ENCODE results near the gene CRYGD. TPM values are rescaled to one million over a fixed set of nuclear protein-coding genes. Genes with fewer than 3 reads are reported as not detected.

CRYGD gene
- polyA plus RNA-seq, 2 of the 4 experiments (the other 2 are of a cell fraction): not detected

- WGBS (ENCODE audit: missing lambda C conversion rate): 58% methylated on average over 8 of the region's 8 CpGs
- ATAC-seq (no peak; a peak in 1 of 6 replicates), FAIRE-seq (no peak), DNase-seq (ENCODE audit: low read depth in 1 of 2, low spot score in 1 of 2) (no peak)
- Histone ChIP-seq H3K4me3 (no peak overlapping the region), H3K4me2 (no peak overlapping the region), H3K27ac (no peak overlapping the region), H3K4me1 (no peaks in the 10 kb centered on the region), H3K9me3 (no peaks in the 10 kb centered on the region)
- ChIA-PET POLR2A (no interaction called here), CTCF (interaction anchor here (1.0 to 2.2 kb wide), 3 partner anchors 33 to 205 kb away, joined by 3 to 11 read pairs (median 4); no protein-coding TSS in a partner anchor)
- TF ChIP-seq KDM5A (IDR thresholded peaks at IDR 0.05): no peak
- TF ChIP-seq CEBPB (IDR thresholded peaks at IDR 0.05): no peak
- no peak for TF ChIP-seq HDAC2 (IDR thresholded peaks at IDR 0.05)
- no peak for TF ChIP-seq PBX3 (IDR thresholded peaks at IDR 0.05)
- TF ChIP-seq EHF (CRISPR knock-in tag; IDR thresholded peaks at IDR 0.05): no peak
- no peak for TF ChIP-seq SMC3 (IDR thresholded peaks at IDR 0.05)
- no peak for TF ChIP-seq POLR2AphosphoS2 (conservative IDR thresholded peaks at IDR 0.05; ENCODE audit: low read length)
- no peak for TF ChIP-seq HES2 (IDR thresholded peaks at IDR 0.05)
- TF ChIP-seq NPAS2 (CRISPR knock-in tag; IDR thresholded peaks at IDR 0.05; ENCODE audit: borderline replicate concordance): no peak
- no peak for TF ChIP-seq RFX5 (IDR thresholded peaks at IDR 0.05)
- TF ChIP-seq CTCF (IDR thresholded peaks at IDR 0.05): no peak
- TF ChIP-seq FOXS1 (CRISPR knock-in tag; IDR thresholded peaks at IDR 0.05): no peak
- TF ChIP-seq ZNF302 (CRISPR knock-in tag; IDR thresholded peaks at IDR 0.05): no peak
Measured at GRCh38 chr2:208142240-208142924, 18.1 kb upstream of the CRYGD start.

GRCh38 chr2:208139447-208139846, 15.1 kb upstream of the CRYGD start:
- ATAC-seq: no peak
- Histone ChIP-seq H3K9me3 (no peaks in the 10 kb centered on the region), H3K4me1 (no peaks in the 10 kb centered on the region), H3K4me2 (no peak overlapping the region), H3K27ac (no peak overlapping the region), H3K4me3 (no peak overlapping the region)
- CTCF ChIA-PET: interaction anchor here (1.3 kb wide), 1 partner anchor 16 kb away, joined by 3 read pairs; no protein-coding TSS in a partner anchor
- POLR2A ChIA-PET: no interaction called here
- no peak for FAIRE-seq
- no peak for DNase-seq (ENCODE audit: low read depth in 1 of 2, low spot score in 1 of 2)
- no peak for TF ChIP-seq ZC3H11A (IDR thresholded peaks at IDR 0.05)
- no peak for TF ChIP-seq BCL3 (IDR thresholded peaks at IDR 0.05)
- TF ChIP-seq PHF8 (IDR thresholded peaks at IDR 0.05; ENCODE audit: borderline replicate concordance, low read depth): no peak
- TF ChIP-seq E2F6 (IDR thresholded peaks at IDR 0.05; ENCODE audit: borderline replicate concordance, low read depth): no peak
- TF ChIP-seq KDM1A (IDR thresholded peaks at IDR 0.05; ENCODE audit: low read depth): no peak
- no peak for TF ChIP-seq MAFK (IDR thresholded peaks at IDR 0.05; ENCODE audit: partially characterized antibody)
- no peak for TF ChIP-seq CTCF (IDR thresholded peaks at IDR 0.05)
- TF ChIP-seq ZSCAN20 (CRISPR knock-in tag; IDR thresholded peaks at IDR 0.05): no peak
- no peak for TF ChIP-seq KDM5A (IDR thresholded peaks at IDR 0.05)
- no peak for TF ChIP-seq RNF2 (IDR thresholded peaks at IDR 0.05; ENCODE audit: borderline replicate concordance, low read depth)
- TF ChIP-seq CBX8 (IDR thresholded peaks at IDR 0.05): no peak
- TF ChIP-seq MYC (IDR thresholded peaks at IDR 0.05; ENCODE audit: borderline replicate concordance, low read length): no peak
- TF ChIP-seq BHLHE40 (IDR thresholded peaks at IDR 0.05; ENCODE audit: low read depth, low read length): no peak
- TF ChIP-seq CBX2 (IDR thresholded peaks at IDR 0.05; ENCODE audit: borderline replicate concordance, low read depth): no peak
- no peak for TF ChIP-seq NR3C1 (IDR thresholded peaks at IDR 0.05)
- no peak for TF ChIP-seq JUNB (IDR thresholded peaks at IDR 0.05)
- TF ChIP-seq MAZ (IDR thresholded peaks at IDR 0.05; ENCODE audit: borderline replicate concordance, low read depth, low read length): no peak
- TF ChIP-seq CEBPB (IDR thresholded peaks at IDR 0.05): no peak
- no peak for TF ChIP-seq PBX3 (IDR thresholded peaks at IDR 0.05)
- 87% methylated on average over 18 of the region's 18 CpGs for WGBS (ENCODE audit: missing lambda C conversion rate)

Measured in A549 (cell line).